Measurements from ENCODE around the gene PEX12. TPM values are rescaled to one million over a fixed set of nuclear protein-coding genes. Genes with fewer than 3 reads are reported as not detected.

PEX12 gene
- total and polyA plus RNA-seq, 9 of the 15 experiments (the other 6 are each of a cell fraction or from before 2014, with no cell fraction given) = 4.0 to 12.4 (median 6.4) TPM

- no peak for TF ChIP-seq ZNF785 (CRISPR knock-in tag; IDR thresholded peaks at IDR 0.05)
- TF ChIP-seq GATAD2B (IDR thresholded peaks at IDR 0.05; ENCODE audit: borderline replicate concordance) = no peak
- no peak for TF ChIP-seq ARID3B (CRISPR knock-in tag; IDR thresholded peaks at IDR 0.05; ENCODE audit: borderline replicate concordance)
- no peak for TF ChIP-seq IFI16 (CRISPR knock-in tag; IDR thresholded peaks at IDR 0.05)
- TF ChIP-seq RBM17 (IDR thresholded peaks at IDR 0.05; ENCODE audit: borderline replicate concordance, low read depth, low read length) = no peak
- TF ChIP-seq, protein P1, sequence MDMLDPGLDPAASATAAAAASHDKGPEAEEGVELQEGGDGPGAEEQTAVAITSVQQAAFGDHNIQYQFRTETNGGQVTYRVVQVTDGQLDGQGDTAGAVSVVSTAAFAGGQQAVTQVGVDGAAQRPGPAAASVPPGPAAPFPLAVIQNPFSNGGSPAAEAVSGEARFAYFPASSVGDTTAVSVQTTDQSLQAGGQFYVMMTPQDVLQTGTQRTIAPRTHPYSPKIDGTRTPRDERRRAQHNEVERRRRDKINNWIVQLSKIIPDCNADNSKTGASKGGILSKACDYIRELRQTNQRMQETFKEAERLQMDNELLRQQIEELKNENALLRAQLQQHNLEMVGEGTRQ (CRISPR knock-in tag; IDR thresholded peaks at IDR 0.05) = no peak
- no peak for TF ChIP-seq ZNF133 (CRISPR knock-in tag; IDR thresholded peaks at IDR 0.05)
- TF ChIP-seq ZNF274 (IDR thresholded peaks at IDR 0.05; ENCODE audit: borderline replicate concordance, low read depth, low read length) = no peak
- no peak for TF ChIP-seq LARP7 (IDR thresholded peaks at IDR 0.05)
- no peak for TF ChIP-seq IRF2 (CRISPR knock-in tag; IDR thresholded peaks at IDR 0.05)
- no peak for TF ChIP-seq MYNN (IDR thresholded peaks at IDR 0.05)
- TF ChIP-seq MYNN (CRISPR knock-in tag; IDR thresholded peaks at IDR 0.05) = no peak
- TF ChIP-seq THRB (CRISPR knock-in tag; conservative IDR thresholded peaks at IDR 0.05) = no peak
- TF ChIP-seq, protein P2, sequence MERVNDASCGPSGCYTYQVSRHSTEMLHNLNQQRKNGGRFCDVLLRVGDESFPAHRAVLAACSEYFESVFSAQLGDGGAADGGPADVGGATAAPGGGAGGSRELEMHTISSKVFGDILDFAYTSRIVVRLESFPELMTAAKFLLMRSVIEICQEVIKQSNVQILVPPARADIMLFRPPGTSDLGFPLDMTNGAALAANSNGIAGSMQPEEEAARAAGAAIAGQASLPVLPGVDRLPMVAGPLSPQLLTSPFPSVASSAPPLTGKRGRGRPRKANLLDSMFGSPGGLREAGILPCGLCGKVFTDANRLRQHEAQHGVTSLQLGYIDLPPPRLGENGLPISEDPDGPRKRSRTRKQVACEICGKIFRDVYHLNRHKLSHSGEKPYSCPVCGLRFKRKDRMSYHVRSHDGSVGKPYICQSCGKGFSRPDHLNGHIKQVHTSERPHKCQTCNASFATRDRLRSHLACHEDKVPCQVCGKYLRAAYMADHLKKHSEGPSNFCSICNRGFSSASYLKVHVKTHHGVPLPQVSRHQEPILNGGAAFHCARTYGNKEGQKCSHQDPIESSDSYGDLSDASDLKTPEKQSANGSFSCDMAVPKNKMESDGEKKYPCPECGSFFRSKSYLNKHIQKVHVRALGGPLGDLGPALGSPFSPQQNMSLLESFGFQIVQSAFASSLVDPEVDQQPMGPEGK (CRISPR knock-in tag; IDR thresholded peaks at IDR 0.05; ENCODE audit: borderline replicate concordance) = no peak
- TF ChIP-seq ZNF766 (CRISPR knock-in tag; conservative IDR thresholded peaks at IDR 0.05) = 0 out of 2 replicates have a peak, but pooled peaks have one; percentile 11
- no peak for TF ChIP-seq FOXK1 (CRISPR knock-in tag; IDR thresholded peaks at IDR 0.05; ENCODE audit: borderline replicate concordance)
- TF ChIP-seq CEBPG (CRISPR knock-in tag; IDR thresholded peaks at IDR 0.05) = no peak
- no peak for TF ChIP-seq CEBPG (tag; conservative IDR thresholded peaks at IDR 0.05 in 1 of 2, IDR thresholded peaks at IDR 0.05 in 1 of 2)
- no peak for TF ChIP-seq U2AF2 (optimal IDR thresholded peaks at IDR 0.05; ENCODE audit: low read depth, low read length)
These were observed 37.6 kb downstream of the PEX12 start (continued) for GRCh38 chr17:35540589-35541404.

Measured in K562 (cell line).